ENCODE results near the gene PTCHD1. TPM values are rescaled to one million over a fixed set of nuclear protein-coding genes. Genes with fewer than 3 reads are reported as not detected.

Gene PTCHD1
- total RNA-seq, 1 experiment from 2014 or later = 1.4 TPM

- no peaks in the 10 kb centered on the region for H3K36me3 ChIP-seq (ENCODE audit: control insufficient read depth, insufficient read depth, low read length)
- H3K4me3 ChIP-seq (ENCODE audit: low read depth in 2 of 2, low read length in 2 of 2) = no peak overlapping the region
- BruUV-seq (replicated peaks) = no TSS peak
- in situ Hi-C loops (cut with HindIII; ENCODE audit: low pct_unique_long_range_greater_than_20kb, low sequenced_read_pairs) (no loop called here), intact Hi-C loops (cut with micrococcal nuclease; ENCODE audit: unreplicated experiment) (no loop called here)
- DNase-seq (ENCODE audit: low read depth, low spot score) = no peak
- ChIA-PET CTCF (no interaction called here), POLR2A (no interaction called here)
- no peak overlapping the region for H3K27ac ChIP-seq (ENCODE audit: low read length)
- ATAC-seq = no peak
- no peaks in the 10 kb centered on the region for H3K4me1 ChIP-seq (ENCODE audit: control insufficient read depth, insufficient read depth, low read length)
- TF ChIP-seq TCF7L2 (IDR thresholded peaks at IDR 0.05; ENCODE audit: low read depth, low read length) (no peak), REST (IDR thresholded peaks at IDR 0.05; ENCODE audit: insufficient read depth in 1 of 2, low read depth in 2 of 2, low read length in 1 of 2) (no peak), POLR2AphosphoS5 (IDR thresholded peaks at IDR 0.05; ENCODE audit: low read depth, low read length) (no peak), CTCF (IDR thresholded peaks at IDR 0.05) (no peak)
- H3K27me3 ChIP-seq (ENCODE audit: control insufficient read depth, insufficient read depth, low read length) = no peaks in the 10 kb centered on the region
- no peaks in the 10 kb centered on the region for H3K9me3 ChIP-seq (ENCODE audit: control insufficient read depth, insufficient read depth, low read depth, low read length)
Observed at GRCh38 chrX:23311731-23312130, 22.9 kb upstream of the PTCHD1 start.

- ChIA-PET POLR2A (no interaction called here), CTCF (no interaction called here)
- H3K27me3 ChIP-seq (ENCODE audit: control insufficient read depth, insufficient read depth, low read length) = no peaks in the 10 kb centered on the region
- no TSS peak for BruUV-seq (replicated peaks)
- DNase-seq (ENCODE audit: low read depth, low spot score) (no peak), ATAC-seq (no peak)
- no peaks in the 10 kb centered on the region for H3K4me1 ChIP-seq (ENCODE audit: control insufficient read depth, insufficient read depth, low read length)
- H3K36me3 ChIP-seq (ENCODE audit: control insufficient read depth, insufficient read depth, low read length) = no peaks in the 10 kb centered on the region
- no peak overlapping the region for H3K4me3 ChIP-seq (ENCODE audit: low read depth in 2 of 2, low read length in 2 of 2)
- no peak overlapping the region for H3K27ac ChIP-seq (ENCODE audit: low read length)
- H3K9me3 ChIP-seq (ENCODE audit: control insufficient read depth, insufficient read depth, low read depth, low read length) = no peaks in the 10 kb centered on the region
- in situ Hi-C loops (cut with HindIII; ENCODE audit: low pct_unique_long_range_greater_than_20kb, low sequenced_read_pairs) (no loop called here), intact Hi-C loops (cut with micrococcal nuclease; ENCODE audit: unreplicated experiment) (no loop called here)
- TF ChIP-seq SIN3A (IDR thresholded peaks at IDR 0.05; ENCODE audit: borderline replicate concordance, insufficient read depth, low read depth, low read length) = no peak
- TF ChIP-seq CTCF (IDR thresholded peaks at IDR 0.05) = no peak
- no peak for TF ChIP-seq POLR2AphosphoS5 (IDR thresholded peaks at IDR 0.05; ENCODE audit: low read depth, low read length)
- TF ChIP-seq REST (IDR thresholded peaks at IDR 0.05; ENCODE audit: insufficient read depth in 1 of 2, low read depth in 2 of 2, low read length in 1 of 2) = no peak
- TF ChIP-seq TCF7L2 (IDR thresholded peaks at IDR 0.05; ENCODE audit: low read depth, low read length) = no peak
Observed at GRCh38 chrX:23312136-23312535, 22.5 kb upstream of the PTCHD1 start.

Measured in Panc1 (cell line).